Left hindlimb (tissue), 1 donor: ENCODE results near the gene EFHC2.
A peak's percentile ranks its signal among the peaks of the same experiment; 100 is the strongest.
"Not testable (repeated sequence)": the region's sequence is repeated elsewhere in the genome, so short reads cannot be mapped to it uniquely, and the experiment has no call there.

Source experiments
- DNase-seq: peaks from one replicate; pipeline ENCODE4 v3.0.0-alpha.2; 2018

EFHC2 gene

DNA sequence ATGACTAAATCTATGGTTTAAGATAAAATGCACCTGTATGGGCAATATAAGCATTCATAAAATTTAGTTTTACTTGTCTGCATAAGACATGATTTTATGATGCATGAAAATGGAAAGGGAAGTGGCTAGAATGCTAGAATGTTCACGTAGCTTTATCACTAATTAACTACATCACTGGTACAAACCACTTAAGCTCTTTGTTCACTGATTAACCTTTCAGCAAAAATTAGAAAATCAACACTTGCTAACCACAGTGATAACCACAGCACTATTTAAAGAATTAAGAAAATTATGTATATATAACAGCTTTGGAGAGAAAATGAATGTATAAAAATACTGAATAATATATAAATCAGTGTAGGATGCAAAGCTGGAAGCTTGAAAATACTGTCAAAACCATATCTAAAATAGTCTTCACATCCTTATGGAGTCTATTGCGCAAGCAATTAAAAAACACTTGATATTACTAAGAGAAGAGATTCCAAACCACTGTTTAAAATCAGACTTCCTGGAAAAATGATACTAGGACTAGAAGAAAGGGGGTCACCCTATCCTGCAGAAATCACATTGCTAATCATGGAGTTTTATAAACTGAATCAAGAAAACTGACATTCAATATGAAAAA, 51.9 kb downstream of the EFHC2 start:
- DNase-seq, result no peak

DNA sequence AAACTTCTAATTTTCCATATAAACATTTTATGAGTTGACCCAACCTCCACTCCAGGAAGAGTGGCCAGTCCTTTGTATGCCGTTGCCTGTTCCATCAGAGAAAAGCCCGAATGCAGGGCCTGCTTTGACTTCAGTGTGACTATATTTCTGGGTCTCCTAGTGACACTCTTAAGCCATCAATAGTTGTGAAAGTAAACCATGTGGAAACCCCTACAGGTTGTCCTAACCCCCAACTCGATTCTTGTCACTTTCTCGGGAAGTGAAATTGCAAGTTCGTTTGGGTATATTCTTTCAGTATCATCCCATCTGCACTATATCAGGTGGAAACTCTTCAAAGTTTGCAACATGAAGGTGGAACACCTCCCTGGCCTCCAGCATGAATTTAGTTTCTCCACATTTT, 52.8 kb downstream of the EFHC2 start:
- no peak for DNase-seq

DNA sequence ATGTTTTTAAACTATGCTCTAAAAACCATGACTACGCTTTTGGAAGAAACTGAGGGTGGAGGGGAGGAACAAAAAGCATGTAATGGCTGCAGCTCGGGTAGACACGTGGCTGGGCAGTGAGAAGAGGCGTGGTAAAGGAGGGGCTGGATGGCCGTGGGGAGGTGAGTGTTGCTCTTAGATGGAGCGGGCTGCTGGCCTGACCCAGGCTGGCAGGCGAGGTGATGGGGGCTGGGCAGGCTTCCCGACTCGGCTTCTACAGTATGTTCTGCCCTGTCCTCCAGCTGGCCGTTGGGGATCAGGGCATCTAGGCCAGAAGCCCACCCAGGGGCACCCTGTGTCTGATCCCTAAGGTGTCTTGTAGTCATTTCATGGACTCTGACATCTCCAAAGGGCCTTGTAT, 60.7 kb downstream of the EFHC2 start:
- DNase-seq, result no peak

DNA sequence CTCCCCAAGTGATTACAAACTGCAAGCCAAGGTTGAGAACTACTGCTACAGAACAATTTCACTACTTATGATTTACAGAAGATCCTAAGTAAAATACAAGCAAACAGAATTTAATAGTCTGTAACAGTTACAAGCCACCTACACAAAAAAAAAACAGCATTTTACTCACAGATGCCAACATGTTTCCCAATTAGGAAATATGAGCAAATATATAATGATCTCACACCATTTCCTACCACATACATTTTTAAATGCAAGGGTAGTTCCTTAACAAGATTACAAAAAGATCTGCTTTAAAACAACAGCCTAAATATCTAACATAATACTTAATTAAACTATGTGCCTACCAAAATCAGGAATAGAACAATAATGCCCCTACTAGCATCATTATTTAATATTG, 63.4 kb downstream of the EFHC2 start:
- DNase-seq, result no peak

DNA sequence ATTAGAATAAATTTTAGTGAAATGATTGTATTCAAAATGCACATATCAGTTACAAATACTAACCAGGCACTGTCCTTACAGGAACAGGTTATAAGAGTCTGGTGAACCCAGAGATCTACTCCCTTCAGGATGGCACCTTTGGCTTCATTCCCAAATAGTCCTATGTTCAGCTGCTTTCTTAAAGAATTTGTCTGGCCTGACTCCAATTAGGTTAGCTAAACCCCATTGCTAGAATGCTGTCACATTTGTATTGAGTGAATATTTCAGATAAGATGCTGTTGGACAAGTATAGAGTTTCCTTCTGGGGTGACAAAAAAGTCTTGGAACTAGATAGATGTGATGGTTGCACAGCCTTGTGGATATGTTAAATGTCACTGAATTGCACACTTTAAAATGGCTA, 69.4 kb downstream of the EFHC2 start:
- DNase-seq, result no peak

DNA sequence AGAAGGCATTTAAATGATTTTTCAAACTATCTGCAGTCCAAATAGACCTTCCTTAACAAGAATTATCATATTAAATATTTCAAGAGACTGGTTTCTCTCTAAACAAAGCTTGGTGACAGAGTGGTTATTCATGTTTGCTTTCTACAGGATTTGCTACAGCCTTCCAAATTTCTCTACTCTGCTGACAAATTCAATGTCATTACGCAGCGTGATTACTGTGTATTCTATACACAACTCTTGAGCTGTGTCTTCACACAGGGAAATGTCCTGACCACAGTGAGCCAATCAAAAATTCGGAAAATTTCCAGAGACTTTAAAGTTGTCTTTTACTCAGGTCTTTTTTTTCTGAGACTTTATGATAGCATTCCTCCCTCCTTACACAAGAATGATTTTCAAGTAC, 75.6 kb downstream of the EFHC2 start:
- DNase-seq, result no peak

DNA sequence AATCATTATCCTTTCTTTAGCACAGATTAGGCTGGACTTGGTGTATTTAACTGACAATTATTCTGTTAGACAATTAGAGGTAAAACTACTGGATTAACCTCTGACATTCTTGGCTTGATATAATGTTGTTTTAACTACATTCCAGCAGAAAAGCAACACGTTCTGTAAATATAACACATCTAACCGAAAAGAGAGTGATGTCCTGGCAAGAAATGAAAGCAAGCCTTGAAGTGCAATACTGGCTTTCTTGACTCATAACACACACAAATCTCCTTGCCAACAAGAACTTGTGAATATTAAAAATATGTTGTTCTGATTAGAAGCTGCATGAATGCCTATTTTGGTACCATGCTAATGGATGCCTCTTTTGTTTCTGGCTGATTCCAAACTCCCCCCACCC, 76.4 kb downstream of the EFHC2 start:
- DNase-seq, result no peak

DNA sequence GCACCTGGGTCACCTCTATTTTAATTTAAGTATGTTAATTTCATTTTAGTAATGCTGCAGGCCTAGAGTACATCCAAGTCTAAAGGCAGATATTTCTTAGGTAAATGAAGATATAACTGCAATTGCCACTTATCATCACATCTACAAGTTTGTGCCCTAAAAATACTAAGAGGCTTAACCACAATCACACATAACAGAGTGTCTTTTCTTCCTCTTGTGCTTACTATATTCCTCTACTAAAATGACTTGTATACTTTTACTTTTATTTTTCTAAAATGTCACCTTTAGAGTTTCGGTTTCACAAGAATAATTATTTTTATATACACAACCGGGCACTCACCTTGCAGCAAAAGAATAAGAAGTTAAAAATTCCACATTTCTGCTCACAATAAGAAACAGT, 77.9 kb downstream of the EFHC2 start:
- no peak for DNase-seq

DNA sequence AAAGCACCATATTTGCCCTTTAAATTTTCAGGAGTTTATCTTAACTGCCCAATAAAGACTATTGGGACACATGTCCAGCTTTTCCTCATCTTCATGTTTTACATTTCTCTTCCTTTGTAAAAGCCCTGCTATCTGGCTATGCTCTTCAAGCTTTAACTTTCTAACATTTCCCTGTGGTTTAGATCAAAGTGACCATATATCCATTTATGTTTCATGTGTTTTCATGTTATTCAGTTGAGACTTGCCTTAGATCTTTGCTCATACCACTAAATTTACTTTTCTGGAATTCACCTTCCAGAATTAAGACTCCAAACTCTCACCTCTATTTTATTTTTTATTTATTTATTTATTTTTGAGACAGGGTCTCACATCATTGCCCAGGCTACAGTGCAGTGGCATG, 78.5 kb downstream of the EFHC2 start:
- DNase-seq, result no peak

DNA sequence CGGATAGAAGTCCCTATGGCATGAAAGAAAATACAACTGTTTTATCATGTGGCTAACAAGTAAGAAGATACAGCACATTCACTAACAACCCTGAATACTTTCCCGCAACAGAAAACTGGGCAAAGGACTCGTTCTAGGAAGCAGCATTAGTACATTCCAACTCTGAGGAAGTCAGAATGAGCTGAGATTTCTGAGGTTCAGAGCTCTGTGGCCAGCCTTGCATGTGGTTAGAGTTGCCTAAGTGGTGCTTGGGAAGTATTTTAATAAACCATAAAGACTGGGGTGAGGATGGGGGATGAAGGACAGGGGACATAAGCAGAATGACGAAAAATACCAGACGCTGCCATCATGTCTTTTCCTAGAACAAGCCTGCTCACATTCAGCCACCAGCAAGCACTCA, 82.2 kb downstream of the EFHC2 start:
- no peak for DNase-seq

DNA sequence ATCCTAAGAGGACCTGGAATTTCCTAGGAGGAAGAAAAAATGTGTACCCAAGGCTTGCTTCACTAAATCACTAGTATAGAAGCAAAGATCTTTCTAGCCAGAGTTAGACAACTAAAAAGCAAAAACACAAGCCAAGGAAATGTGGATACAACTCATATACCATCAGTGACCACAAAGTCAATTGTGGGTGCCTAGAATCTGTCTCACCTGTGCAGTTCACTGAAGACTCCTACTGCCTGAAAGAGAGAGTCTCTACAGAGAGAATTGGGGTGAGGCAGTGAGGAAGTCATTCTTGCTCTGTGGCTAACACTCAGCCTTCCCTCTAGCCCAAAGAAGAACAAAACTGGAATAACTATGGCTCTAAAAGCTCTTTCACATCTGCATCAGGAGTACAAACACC, 82.9 kb downstream of the EFHC2 start:
- no peak for DNase-seq

DNA sequence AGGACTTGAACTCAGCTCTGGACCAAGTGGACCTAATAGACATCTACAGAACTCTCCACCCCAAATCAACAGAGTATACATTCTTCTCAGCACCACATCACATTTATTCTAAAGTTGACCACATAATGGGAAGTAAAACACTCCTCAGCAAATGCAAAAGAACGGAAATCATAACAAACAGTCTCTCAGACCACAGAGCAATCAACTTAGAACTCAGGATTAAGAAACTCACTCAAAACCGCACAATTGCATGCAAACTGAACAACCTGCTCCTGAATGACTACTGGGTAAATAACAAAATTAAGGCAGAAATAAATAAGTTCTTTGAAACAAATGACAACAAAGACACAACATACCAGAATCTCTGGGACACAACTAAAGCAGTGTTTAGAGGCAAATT, 87.7 kb downstream of the EFHC2 start:
- not testable (repeated sequence) for DNase-seq

DNA sequence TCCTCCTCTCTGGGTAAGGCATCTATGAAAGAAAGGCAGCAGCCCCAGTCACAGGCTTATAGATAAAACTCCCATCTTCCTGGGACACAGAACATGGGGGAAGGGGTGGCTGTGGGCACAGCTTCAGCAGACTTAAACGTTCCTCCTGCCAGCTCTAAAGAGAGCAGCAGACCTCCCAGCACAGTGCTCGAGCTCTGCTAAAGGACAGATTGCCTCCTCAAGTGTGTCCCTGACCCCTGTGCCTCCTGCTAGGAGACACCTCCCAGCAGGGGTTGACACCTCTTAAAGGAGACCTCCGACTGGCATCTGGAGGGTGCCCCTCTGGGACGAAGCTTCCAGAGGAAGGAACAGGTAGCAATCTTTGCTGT, 89.9 kb downstream of the EFHC2 start:
- no peak for DNase-seq

DNA sequence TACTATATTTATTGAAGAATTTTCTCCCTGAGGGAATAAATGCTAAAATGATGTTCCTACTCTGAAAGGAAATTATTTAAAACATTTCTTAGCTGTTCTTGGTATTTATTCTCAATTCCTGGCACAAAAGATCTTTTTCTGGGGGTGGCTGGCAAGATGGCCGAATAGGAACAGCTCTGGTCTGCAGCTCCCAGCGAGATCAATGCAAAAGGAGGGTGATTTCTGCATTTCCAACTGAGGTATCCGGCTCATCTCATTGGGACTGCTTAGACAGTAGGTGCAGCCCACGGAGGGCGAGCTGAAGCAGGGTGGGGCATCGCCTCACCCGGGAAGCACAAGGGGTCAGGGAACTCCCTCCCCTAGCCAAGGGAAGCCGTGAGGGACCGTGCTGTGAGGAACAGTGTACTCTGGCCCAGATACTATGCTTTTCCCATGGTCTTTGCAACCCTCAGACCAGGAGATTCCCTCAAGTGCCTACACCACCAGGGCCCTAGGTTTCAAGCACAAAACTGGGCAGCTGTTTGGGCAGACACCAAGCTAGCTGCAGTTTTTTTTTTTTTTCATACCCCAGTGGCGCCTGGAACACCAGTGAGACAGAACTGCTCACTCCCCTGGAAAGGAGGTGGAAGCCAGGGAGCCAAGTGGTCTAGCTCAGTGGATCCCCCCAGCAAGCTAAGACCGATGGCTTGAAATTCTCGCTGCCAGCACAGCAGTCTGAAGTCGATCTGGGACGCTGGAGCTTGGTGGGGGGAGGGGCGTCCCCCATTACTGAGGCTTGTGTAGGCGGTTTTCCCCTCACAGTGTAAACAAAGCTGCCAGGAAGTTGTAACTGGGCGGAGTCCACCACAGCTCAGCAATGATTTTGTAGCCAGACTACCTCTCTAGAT, 90.5 kb downstream of the EFHC2 start:
- DNase-seq, result peak; percentile 35

DNA sequence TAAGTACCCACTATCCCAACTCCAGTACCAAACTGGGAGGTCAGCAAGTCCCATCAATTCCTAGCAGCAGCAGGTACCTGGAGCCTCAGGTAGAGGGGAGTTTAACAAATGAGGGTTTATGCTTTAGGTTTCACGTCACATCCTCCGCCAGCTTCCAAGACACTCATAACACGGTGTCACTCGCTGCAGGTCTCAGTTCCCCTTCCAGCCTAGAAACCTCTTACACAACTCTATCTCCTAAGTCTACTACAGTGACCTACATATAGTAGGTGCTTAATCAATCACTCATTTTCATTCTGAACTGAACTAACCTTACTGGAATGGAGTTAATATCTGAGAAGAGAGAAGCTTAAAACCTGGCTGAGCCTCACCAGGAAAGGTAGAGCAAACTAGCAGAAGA, 96.0 kb downstream of the EFHC2 start:
- DNase-seq, result no peak

DNA sequence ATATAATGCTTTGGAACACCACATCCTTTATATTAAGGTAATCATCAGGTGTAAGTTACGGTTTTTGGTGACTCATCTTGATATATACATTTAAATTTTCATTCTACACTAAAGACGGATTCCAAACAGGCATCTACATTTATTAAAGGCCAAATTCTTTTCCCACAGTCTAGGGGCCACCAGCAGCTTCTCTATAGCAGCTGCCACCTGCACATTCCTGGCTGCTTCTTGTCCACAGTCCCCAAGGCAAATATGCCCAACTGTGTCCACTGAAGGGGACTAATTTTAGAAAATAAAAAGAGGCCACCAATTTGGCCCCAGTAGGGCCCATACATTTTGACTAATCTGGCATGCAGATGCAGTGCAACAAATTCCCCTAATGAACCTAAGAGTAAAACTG, 96.6 kb downstream of the EFHC2 start:
- no peak for DNase-seq

DNA sequence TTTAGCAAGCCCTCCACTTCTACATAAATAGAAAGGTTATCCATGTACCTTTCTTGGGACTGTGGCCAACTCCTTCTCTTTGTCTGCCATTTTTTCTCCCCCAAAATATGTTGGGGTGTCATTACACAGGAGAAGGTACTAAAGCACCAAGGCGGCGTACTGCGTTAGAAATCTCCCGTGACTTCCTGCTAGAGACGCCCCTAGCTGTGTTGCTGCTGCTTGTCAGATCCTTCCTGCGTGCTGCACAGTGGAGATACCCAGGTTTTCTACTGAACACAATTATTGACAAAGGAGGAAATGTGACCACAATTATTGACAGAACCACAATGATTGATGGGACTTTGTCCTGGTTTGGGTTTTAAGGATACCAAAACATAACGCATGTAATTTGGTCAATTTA, 97.7 kb downstream of the EFHC2 start:
- DNase-seq, result no peak

DNA sequence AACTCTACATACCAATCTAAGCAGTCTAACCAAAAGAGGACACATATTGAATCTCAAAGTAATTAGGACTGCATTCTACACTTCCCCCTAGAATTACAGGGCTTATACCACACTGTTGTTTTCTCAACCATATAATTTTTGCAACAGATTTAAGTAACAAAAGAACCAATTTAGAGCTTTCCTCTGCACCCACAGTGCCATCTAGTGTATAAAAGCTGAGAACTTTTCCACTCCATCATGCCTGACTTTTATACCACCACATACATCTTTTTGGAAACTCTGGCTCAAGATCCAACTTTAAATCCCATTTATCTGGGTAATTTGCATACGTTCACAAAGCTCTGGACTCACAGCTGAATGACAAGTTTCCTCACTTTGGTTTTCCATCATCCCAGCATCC, 99.5 kb downstream of the EFHC2 start:
- DNase-seq, result no peak

DNA sequence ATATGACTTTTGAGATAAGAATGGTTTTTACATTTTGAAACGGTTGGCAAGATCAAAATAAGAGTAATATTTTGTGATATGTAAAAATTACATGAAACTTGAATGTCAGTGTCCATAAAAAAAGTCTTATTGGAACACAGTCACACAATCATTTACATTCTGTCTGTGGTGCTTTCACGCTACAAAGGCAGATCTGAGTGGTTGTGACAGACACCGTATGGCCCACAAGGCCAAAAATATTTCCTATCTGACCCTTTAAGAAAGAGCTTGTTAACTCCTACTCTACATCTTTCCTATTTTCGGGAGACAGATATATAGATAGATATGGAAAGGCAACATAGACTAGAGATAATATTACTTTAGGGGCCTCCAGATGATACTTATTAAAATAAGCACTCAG, 101.9 kb downstream of the EFHC2 start:
- DNase-seq, result no peak

DNA sequence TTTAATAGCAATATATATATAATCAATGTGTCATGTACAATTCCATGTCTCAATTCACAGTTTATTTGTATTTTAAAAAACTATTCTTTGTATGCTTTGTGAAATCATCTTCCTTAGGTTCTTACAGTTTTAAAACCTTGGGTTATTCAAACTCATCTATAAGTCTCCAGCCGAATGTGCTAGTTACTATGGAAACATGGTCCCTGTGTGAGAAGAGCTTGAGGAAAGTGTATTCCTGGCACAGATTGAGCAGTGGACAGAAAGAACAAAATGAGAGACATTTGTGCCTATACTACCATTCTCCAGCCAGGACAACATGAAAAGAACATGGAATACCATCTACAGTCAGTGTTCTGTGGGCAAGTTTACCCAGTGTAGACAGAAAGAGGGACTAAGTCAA, 103.4 kb downstream of the EFHC2 start:
- DNase-seq, result no peak

DNA sequence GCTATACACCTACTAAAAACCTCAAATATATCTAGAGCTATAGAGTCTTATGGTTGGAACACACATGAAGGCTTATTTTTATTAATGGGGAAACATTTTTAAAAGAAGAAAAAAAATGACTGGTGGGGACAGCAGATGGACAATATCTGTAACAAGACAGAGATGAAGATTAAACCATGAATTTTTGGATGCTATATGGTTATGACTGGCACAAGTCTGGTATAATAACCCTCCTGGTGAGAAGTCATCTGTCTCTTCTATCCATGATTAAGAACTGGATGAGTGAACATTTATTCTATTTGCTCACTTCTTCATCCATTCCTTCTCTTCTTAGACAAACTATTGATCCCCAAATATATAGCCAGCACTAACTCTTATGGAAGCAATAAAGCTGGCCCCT, 104.4 kb downstream of the EFHC2 start:
- DNase-seq, result no peak

DNA sequence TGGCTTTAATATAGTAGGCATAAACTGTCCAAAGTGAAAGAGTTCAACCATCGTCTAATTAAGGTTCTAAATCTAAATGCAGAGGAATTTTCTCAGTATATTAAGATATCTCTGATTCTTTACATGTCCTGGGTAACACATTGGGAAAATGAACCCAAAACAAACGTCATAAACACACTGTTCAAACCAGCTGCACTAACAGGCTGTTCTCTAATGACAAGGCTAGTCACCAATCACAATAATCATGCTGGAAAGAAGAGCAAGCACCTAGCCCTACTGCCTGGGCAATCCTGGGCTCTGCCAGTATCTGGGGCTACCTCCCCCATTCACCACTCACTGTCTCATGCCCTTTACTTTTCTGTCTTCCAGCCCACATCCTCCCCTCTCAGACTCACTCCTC, 107.9 kb downstream of the EFHC2 start:
- no peak for DNase-seq

DNA sequence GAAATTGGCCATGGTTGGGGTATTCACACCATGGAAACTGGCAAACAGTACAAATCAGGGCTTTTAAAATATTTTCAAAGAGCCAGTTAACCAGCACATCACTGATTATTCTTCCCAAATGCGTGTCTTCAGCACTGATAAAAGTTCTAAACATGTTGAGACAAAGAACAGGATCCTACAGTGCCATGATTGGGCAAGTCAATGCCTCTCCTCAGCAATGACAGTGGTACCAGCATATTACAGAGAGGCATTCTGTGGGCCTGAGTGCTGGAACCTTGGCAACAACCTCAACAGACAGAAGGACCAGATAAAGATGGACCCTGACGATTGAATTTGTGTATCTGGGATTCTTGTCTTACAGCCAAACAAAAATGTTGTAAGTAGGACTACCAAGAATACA, 108.9 kb downstream of the EFHC2 start:
- no peak for DNase-seq

DNA sequence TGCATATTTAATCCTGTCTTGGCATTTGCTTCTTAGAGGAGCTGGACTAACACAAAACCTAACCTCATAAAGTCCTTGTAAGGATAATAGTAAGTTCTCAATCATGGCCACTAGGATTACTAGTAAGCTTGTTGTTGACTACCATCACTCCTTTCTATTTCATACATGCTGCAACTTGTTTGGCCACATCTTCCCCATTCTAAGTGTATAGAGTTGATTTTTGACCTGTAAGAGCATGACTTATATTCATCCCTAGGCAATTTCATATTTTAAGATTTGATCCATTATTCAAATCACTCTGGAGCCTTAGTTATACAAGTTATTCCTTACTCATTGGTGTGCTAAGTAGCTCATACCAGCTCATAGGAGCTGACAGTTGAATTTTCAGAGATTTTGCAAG, 109.4 kb downstream of the EFHC2 start:
- DNase-seq, result no peak

DNA sequence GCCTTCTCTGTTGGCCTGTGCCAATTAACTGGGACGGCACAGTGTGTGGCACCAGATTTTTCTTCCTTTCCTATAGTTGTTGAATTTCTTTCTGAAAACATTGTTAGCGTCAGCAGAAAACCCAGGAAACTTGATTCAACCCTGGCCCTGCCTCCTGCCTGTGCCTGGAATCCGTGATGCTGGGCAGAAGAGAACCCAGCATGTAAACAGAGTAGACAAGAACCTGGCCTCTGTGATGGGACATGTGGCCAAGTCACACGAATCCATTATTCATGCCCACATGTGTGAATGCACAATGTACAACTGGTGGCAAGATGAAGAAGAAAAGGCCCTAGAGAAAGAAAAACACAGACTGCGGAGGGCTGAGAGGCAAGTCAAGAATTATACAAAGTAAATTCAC, 111.4 kb downstream of the EFHC2 start:
- no peak for DNase-seq
